Heart right ventricle (tissue), 16 donors: ENCODE results near the gene VCAM1. TPM values are rescaled to one million over a fixed set of nuclear protein-coding genes. Genes with fewer than 3 reads are reported as not detected.

Experiments used
- ATAC-seq, 8 donors: fragments of 200-7000 bp; cut with Tn5 transposase; one replicate each; pipeline ENCODE4 v1.9.1; 2020; ENCODE audit warnings: mild to moderate bottlenecking in 8 of 8, moderate library complexity in 8 of 8, moderate number of reproducible peaks in 1 of 8
- DNase-seq, 2 donors: peaks; one replicate each; pipeline ENCODE4 v3.0.0-alpha.2; 2020
- H3K27ac ChIP-seq, 10 donors: fragments of 200-600 bp; sonication (generic) in 2 of 10; one replicate each; pipeline versions ENCODE4 v1.5.0 to v1.8.0; 2020 to 2022; ENCODE audit warnings: mild to moderate bottlenecking in 3 of 10
- H3K27me3 ChIP-seq, 7 donors: fragments of 200-600 bp; one replicate each; pipeline ENCODE4 v1.8.0; 2021 to 2022; ENCODE audit warnings: mild to moderate bottlenecking in 2 of 7
- H3K36me3 ChIP-seq, 9 donors: fragments of 200-600 bp; sonication (generic) in 1 of 9; one replicate each; pipeline versions ENCODE4 v1.5.0 to v1.8.0; 2020 to 2022; ENCODE audit warnings: mild to moderate bottlenecking in 2 of 9
- H3K4me1 ChIP-seq, 9 donors: fragments of 200-600 bp; sonication (generic) in 1 of 9; one replicate each; pipeline versions ENCODE4 v1.5.0 to v1.8.0; 2020 to 2022; ENCODE audit warnings: mild to moderate bottlenecking in 4 of 9
- H3K4me3 ChIP-seq, 10 donors: fragments of 200-600 bp; sonication (generic) in 2 of 10; one replicate each; pipeline versions ENCODE4 v1.5.0 to v1.8.0; 2020 to 2022; ENCODE audit warnings: mild to moderate bottlenecking in 7 of 10, moderate library complexity in 2 of 10
- H3K9me3 ChIP-seq, 11 donors: fragments of 200-600 bp in 10 of 11; sonication (generic) in 2 of 11; one replicate each; pipeline versions ENCODE4 v1.5.0 to v1.8.0; 2013 to 2022; ENCODE audit warnings: mild to moderate bottlenecking in 2 of 11, control low read depth in 1 of 11, moderate library complexity in 1 of 11
- CTCF ChIP-seq, 9 donors: fragments of 200-600 bp; sonication (generic) in 2 of 9; IDR thresholded peaks; one replicate each; pipeline versions ENCODE4 v1.5.0 to v1.8.0; 2021 to 2022; ENCODE audit warnings: antibody characterized with exemption in 9 of 9, mild to moderate bottlenecking in 5 of 9, moderate library complexity in 1 of 9
- WGBS, 2 donors: extraction: QIAGEN DNeasy Blood & Tissue Kit; methylation state at CpG; one replicate each; pipeline ENCODE4 v1.1.7; 2013; ENCODE audit warnings: inconsistent platforms in 1 of 2; 5-methylcytosine and 5-hydroxymethylcytosine counted together
- intact Hi-C, 10 donors: fragments of 100-400 bp; cut with DNase I; formaldehyde crosslinking; loops; one replicate each; pipeline versions ENCODE4 v1.11.1 to v1.14.2; 2022
- polyA plus RNA-seq, 2 donors: library from polyadenylated mRNA; stranded (reverse); fragments of 200-250 nt; gene quantifications; one replicate each; pipeline ENCODE4 v1.2.3, GENCODE V29; 2013
- total RNA-seq, 10 donors: library from RNA; stranded (reverse); fragmentation: NEBNext Ultra II Directional in 3 of 10; extraction: Animal tissue kit (Norgen Biotek cat#: 25700) in 3 of 10; gene quantifications; one replicate each; pipeline versions ENCODE4 v1.2.1 to v1.2.4, GENCODE V29; 2021 to 2023
- donor health status: Arrhythmogenic right ventricular cardiomyopathy.
- donor health status: ischemic (EF 13 %, LVEDD 7.1; RV severe dilation, severe dysfunction).
- donor health status: healthy with polysubstance abuse.
- donor health status: DM: no; HTN: yes; CAD: no.
- donor health status: DM: no; HTN: no; CAD: no.
- donor health status: ischemic (EF 25% LVEDD 6.9; RV normal size, moderate dysfunction).
- donor health status: ischemic (EF 25% LVEDD 5.7; RV mildly dilated, moderate dysfunction).
- donor health status: healthy.
- donor health status: DM: yes; HTN: yes; CAD: no.
- donor health status: Ischemic cardiomyopathy.
- donor health status: ischemic (EF 35%, LVEDD 5.7; RV mildly dilated, moderate dysfunction).
- donor health status: nonischemic (EF 11% LVEDD 7.7; RV severe dilation, severe dysfunction).
- donor health status: DM: yes; HTN: yes; CAD: no.
- donor health status: PGD.
- donor health status: ischemic (EF 29% LVEDD 5.4; RV normal size, mild dysfunction).
- donor health status: nonischemic (EF 23%, LVEDD 6.1; RV moderate dilation, normal function).

Gene VCAM1
- total and polyA plus RNA-seq, 12 donors: 2.2 to 38.5 (median 5.8) TPM

GRCh38 chr1:100736746-100737145 is 17.2 kb downstream of the VCAM1 start:
- no peak for DNase-seq
- H3K36me3 ChIP-seq: peaks cover 0 to 39% (median 0%) of the 10 kb centered on the region in 9 donors
- no peaks in the 10 kb centered on the region for H3K27me3 ChIP-seq
- peaks cover 0 to 20% (median 3%) of the 10 kb centered on the region in 9 donors for H3K4me1 ChIP-seq
- H3K27ac ChIP-seq: peak overlapping the region in 1 of 10 donors; percentile 9
- intact Hi-C loops: loop anchor here in 1 of 10 donors (10.0 kb wide), 1 partner anchor 272 kb away; no protein-coding TSS in a partner anchor
- H3K4me3 ChIP-seq: no peak overlapping the region
- TF ChIP-seq CTCF (IDR thresholded peaks at IDR 0.05): no peak
- 7 to 20% methylated on average over 1 of the region's 1 CpG for WGBS, 2 donors
- ATAC-seq: no peak
- H3K9me3 ChIP-seq: no peaks in the 10 kb centered on the region

GRCh38 chr1:100746542-100746932 is 27.0 kb downstream of the VCAM1 start:
- H3K9me3 ChIP-seq: peaks cover 0 to 10% (median 0%) of the 10 kb centered on the region in 11 donors
- WGBS, 2 donors: 63 to 65% methylated on average over 3 of the region's 3 CpGs
- intact Hi-C loops: no loop called here
- no peak overlapping the region for H3K4me3 ChIP-seq
- H3K4me1 ChIP-seq: no peaks in the 10 kb centered on the region
- ATAC-seq (no peak), DNase-seq (no peak)
- H3K27ac ChIP-seq: no peak overlapping the region
- no peak for TF ChIP-seq CTCF (IDR thresholded peaks at IDR 0.05)
- H3K36me3 ChIP-seq: no peaks in the 10 kb centered on the region
- no peaks in the 10 kb centered on the region for H3K27me3 ChIP-seq

- WGBS, 2 donors: 97 to 98% methylated on average over 2 of the region's 2 CpGs
- ATAC-seq: no peak
- no peak overlapping the region for H3K4me3 ChIP-seq
- H3K9me3 ChIP-seq: peaks cover 0 to 10% (median 0%) of the 10 kb centered on the region in 11 donors
- H3K27ac ChIP-seq: no peak overlapping the region
- no peak for DNase-seq
- no peaks in the 10 kb centered on the region for H3K36me3 ChIP-seq
- H3K4me1 ChIP-seq: no peaks in the 10 kb centered on the region
- no peak for TF ChIP-seq CTCF (IDR thresholded peaks at IDR 0.05)
- H3K27me3 ChIP-seq: no peaks in the 10 kb centered on the region
- intact Hi-C loops: no loop called here
Observed at GRCh38 chr1:100747771-100748170, 28.2 kb downstream of the VCAM1 start.

GRCh38 chr1:100750005-100750885 is 30.7 kb downstream of the VCAM1 start:
- intact Hi-C loops: no loop called here
- WGBS, 2 donors: 85 to 90% methylated on average over 9 of the region's 9 CpGs
- ATAC-seq (no peak), DNase-seq (no peak)
- Histone ChIP-seq H3K9me3 (peaks cover 0 to 10% (median 0%) of the 10 kb centered on the region in 11 donors), H3K4me3 (no peak overlapping the region), H3K27me3 (no peaks in the 10 kb centered on the region), H3K27ac (no peak overlapping the region), H3K36me3 (no peaks in the 10 kb centered on the region), H3K4me1 (no peaks in the 10 kb centered on the region)
- no peak for TF ChIP-seq CTCF (IDR thresholded peaks at IDR 0.05)
